SK-N-MC (cell line): ENCODE results near the gene MKLN1.

Source experiments
- DNase-seq: peaks from one replicate; pipeline ENCODE4 v3.0.0-alpha.2; 2011; ENCODE audit warnings: low read depth, low spot score
- H3K27ac ChIP-seq: fragments of 200-600 bp; sonication (generic); 2 replicates; pipeline ENCODE4 v1.5.1; 2016; ENCODE audit warnings: mixed run types
- H3K36me3 ChIP-seq: fragments of 200-600 bp; sonication (generic); 2 replicates; pipeline ENCODE4 v1.6.1; 2017; ENCODE audit warnings: antibody characterized with exemption, low read length, mixed read lengths; ENCODE audit not compliant: insufficient read depth
- H3K4me3 ChIP-seq: fragments of 200-600 bp; sonication (generic); 2 replicates; pipeline ENCODE4 v1.5.1; 2016
- H3K9ac ChIP-seq: fragments of 200-600 bp; sonication (generic); 2 replicates; pipeline ENCODE4 v1.8.0; 2017; ENCODE audit warnings: mixed run types, mixed read lengths; ENCODE audit not compliant: insufficient read length
- H3K9me3 ChIP-seq: fragments of 200-600 bp; sonication (generic); 2 replicates; pipeline ENCODE4 v1.6.1; 2017; ENCODE audit warnings: low read depth, mild to moderate bottlenecking, antibody characterized with exemption, low read length, moderate library complexity, mixed read lengths
- EZH2 ChIP-seq: fragments of 200-600 bp; sonication (generic); IDR thresholded peaks from one replicate; pipeline ENCODE4 v1.6.1; 2017; ENCODE audit warnings: antibody characterized with exemption
- FOXP2 ChIP-seq: optimal IDR thresholded peaks from 2 replicates; pipeline ENCODE3; 2011; ENCODE audit warnings: mild to moderate bottlenecking, moderate library complexity; ENCODE audit not compliant: insufficient read depth; ENCODE audit errors: extremely low read length, control extremely low read depth
- POLR2AphosphoS5 ChIP-seq: IDR thresholded peaks from 2 replicates; pipeline ENCODE4 v1.6.1; 2012; ENCODE audit warnings: mild to moderate bottlenecking, low read depth, low read length, borderline replicate concordance

MKLN1 gene

GRCh38 chr7:131540491-131541162 is 213.0 kb downstream of the MKLN1 start:
- Histone ChIP-seq H3K9ac (no peak overlapping the region), H3K9me3 (no peaks in the 10 kb centered on the region), H3K4me3 (no peak overlapping the region), H3K27ac (no peak overlapping the region), H3K36me3 (no peaks in the 10 kb centered on the region)
- no peak for DNase-seq
- TF ChIP-seq FOXP2 = no peak
- no peak for TF ChIP-seq EZH2
- TF ChIP-seq POLR2AphosphoS5 = no peak

- Histone ChIP-seq H3K4me3 (no peak overlapping the region), H3K9ac (no peak overlapping the region), H3K36me3 (no peaks in the 10 kb centered on the region), H3K27ac (no peak overlapping the region), H3K9me3 (no peaks in the 10 kb centered on the region)
- TF ChIP-seq EZH2 (no peak), FOXP2 (no peak), POLR2AphosphoS5 (no peak)
- no peak for DNase-seq
Measured at GRCh38 chr7:131543298-131543697, 215.6 kb downstream of the MKLN1 start.

- no peak for DNase-seq
- TF ChIP-seq FOXP2 = no peak
- no peak for TF ChIP-seq EZH2
- TF ChIP-seq POLR2AphosphoS5 = no peak
- no peak overlapping the region for H3K9ac ChIP-seq
- H3K9me3 ChIP-seq = no peaks in the 10 kb centered on the region
- H3K4me3 ChIP-seq = no peak overlapping the region
- H3K27ac ChIP-seq = no peak overlapping the region
- H3K36me3 ChIP-seq = no peaks in the 10 kb centered on the region
Measured at GRCh38 chr7:131544021-131544420, 216.3 kb downstream of the MKLN1 start.

GRCh38 chr7:131544449-131545301 is 217.0 kb downstream of the MKLN1 start:
- H3K9me3 ChIP-seq = no peaks in the 10 kb centered on the region
- no peaks in the 10 kb centered on the region for H3K36me3 ChIP-seq
- no peak overlapping the region for H3K27ac ChIP-seq
- no peak for DNase-seq
- TF ChIP-seq POLR2AphosphoS5 (no peak), EZH2 (no peak), FOXP2 (no peak)
- no peak overlapping the region for H3K4me3 ChIP-seq
- no peak overlapping the region for H3K9ac ChIP-seq

- Histone ChIP-seq H3K4me3 (no peak overlapping the region), H3K27ac (no peak overlapping the region)
Measured at GRCh38 chr7:131546126-131546525, 218.4 kb downstream of the MKLN1 start.

More at GRCh38 chr7:131546126-131546525, 218.4 kb downstream of the MKLN1 start:
- Histone ChIP-seq H3K9ac (no peak overlapping the region), H3K9me3 (no peaks in the 10 kb centered on the region), H3K36me3 (no peaks in the 10 kb centered on the region)
- no peak for DNase-seq
- TF ChIP-seq POLR2AphosphoS5 (no peak), EZH2 (no peak), FOXP2 (no peak)
